GM19351 (cell line): ENCODE data around the gene HAUS7.

ENCODE experiments used
- ATAC-seq: cut with Tn5 transposase; IDR thresholded peaks from one replicate; pipeline ENCODE4 v1.9.1; 2021; ENCODE audit warnings: mild to moderate bottlenecking, moderate library complexity; ENCODE audit not compliant: unreplicated experiment

The HAUS7 gene

GRCh38 chrX:153499876-153500275 is 29.5 kb upstream of the HAUS7 start:
- no peak for ATAC-seq

- no peak for ATAC-seq
Observed at GRCh38 chrX:153499341-153499740, 29.0 kb upstream of the HAUS7 start.

GRCh38 chrX:153498453-153498852 is 28.1 kb upstream of the HAUS7 start:
- ATAC-seq = no peak

GRCh38 chrX:153496590-153496959 is 26.2 kb upstream of the HAUS7 start:
- ATAC-seq = no peak

GRCh38 chrX:153495903-153496589 is 25.7 kb upstream of the HAUS7 start:
- ATAC-seq = no peak

- ATAC-seq = no peak
Observed at GRCh38 chrX:153495362-153495751, 25.0 kb upstream of the HAUS7 start.

GRCh38 chrX:153494541-153495361 is 24.4 kb upstream of the HAUS7 start, which contains the start of gene BGN:
TSS of gene BGN (plus strand) at chrX:153494980. CDS start at chrX:153504632, 9,652 bp downstream.
- no peak for ATAC-seq

GRCh38 chrX:153494061-153494460 is 23.7 kb upstream of the HAUS7 start:
- ATAC-seq = no peak

- no peak for ATAC-seq
Observed at GRCh38 chrX:153493085-153493484, 22.7 kb upstream of the HAUS7 start.

GRCh38 chrX:153492543-153492942 is 22.2 kb upstream of the HAUS7 start:
- ATAC-seq = no peak

GRCh38 chrX:153491918-153492317 is 21.5 kb upstream of the HAUS7 start:
- ATAC-seq = no peak

- ATAC-seq = no peak
Observed at GRCh38 chrX:153491351-153491914, 21.1 kb upstream of the HAUS7 start.

- no peak for ATAC-seq
Observed at GRCh38 chrX:153490217-153490930, 20.0 kb upstream of the HAUS7 start.

GRCh38 chrX:153488231-153488914 is 18.0 kb upstream of the HAUS7 start:
- ATAC-seq = no peak

GRCh38 chrX:153487590-153488071 is 17.3 kb upstream of the HAUS7 start:
- ATAC-seq = no peak

- no peak for ATAC-seq
Observed at GRCh38 chrX:153486171-153486570, 15.8 kb upstream of the HAUS7 start.

- no peak for ATAC-seq
Observed at GRCh38 chrX:153485396-153486080, 15.2 kb upstream of the HAUS7 start.

GRCh38 chrX:153482376-153483015 is 12.1 kb upstream of the HAUS7 start:
- ATAC-seq = no peak

GRCh38 chrX:153481043-153481442 is 10.7 kb upstream of the HAUS7 start:
- no peak for ATAC-seq

- no peak for ATAC-seq
Observed at GRCh38 chrX:153478746-153479145, 8.4 kb upstream of the HAUS7 start.
